Uterus (tissue), 2 donors: Measurements from ENCODE around the gene RNF14.

Experiments
- CTCF ChIP-seq, 4 experiments: fragments of 200-600 bp in 2 of 4; fragments of 450-650 bp in 2 of 4; sonication (generic) in 2 of 4; IDR thresholded peaks; one replicate each; pipeline ENCODE4 v1.5.1; 2016 to 2019; ENCODE audit warnings: antibody characterized with exemption in 4 of 4, mild to moderate bottlenecking in 2 of 4, moderate library complexity in 1 of 4
- POLR2A ChIP-seq, 2 donors: fragments of 450-650 bp; IDR thresholded peaks; one replicate each; pipeline ENCODE4 v1.6.1; 2016; ENCODE audit warnings: antibody characterized with exemption in 2 of 2, mild to moderate bottlenecking in 1 of 2, moderate library complexity in 1 of 2

GRCh38 chr5:141992349-141992963 lies 23.6 kb downstream of the RNF14 start:
- TF ChIP-seq CTCF (IDR thresholded peaks at IDR 0.05): peak; percentile 71 to 80 (median 74)
- no peak for TF ChIP-seq POLR2A (IDR thresholded peaks at IDR 0.05)
